ENCODE data around the gene THOC6.
"Not testable (repeated sequence)": the region's sequence is repeated elsewhere in the genome, so short reads cannot be mapped to it uniquely, and the experiment has no call there.

THOC6 gene

DNA sequence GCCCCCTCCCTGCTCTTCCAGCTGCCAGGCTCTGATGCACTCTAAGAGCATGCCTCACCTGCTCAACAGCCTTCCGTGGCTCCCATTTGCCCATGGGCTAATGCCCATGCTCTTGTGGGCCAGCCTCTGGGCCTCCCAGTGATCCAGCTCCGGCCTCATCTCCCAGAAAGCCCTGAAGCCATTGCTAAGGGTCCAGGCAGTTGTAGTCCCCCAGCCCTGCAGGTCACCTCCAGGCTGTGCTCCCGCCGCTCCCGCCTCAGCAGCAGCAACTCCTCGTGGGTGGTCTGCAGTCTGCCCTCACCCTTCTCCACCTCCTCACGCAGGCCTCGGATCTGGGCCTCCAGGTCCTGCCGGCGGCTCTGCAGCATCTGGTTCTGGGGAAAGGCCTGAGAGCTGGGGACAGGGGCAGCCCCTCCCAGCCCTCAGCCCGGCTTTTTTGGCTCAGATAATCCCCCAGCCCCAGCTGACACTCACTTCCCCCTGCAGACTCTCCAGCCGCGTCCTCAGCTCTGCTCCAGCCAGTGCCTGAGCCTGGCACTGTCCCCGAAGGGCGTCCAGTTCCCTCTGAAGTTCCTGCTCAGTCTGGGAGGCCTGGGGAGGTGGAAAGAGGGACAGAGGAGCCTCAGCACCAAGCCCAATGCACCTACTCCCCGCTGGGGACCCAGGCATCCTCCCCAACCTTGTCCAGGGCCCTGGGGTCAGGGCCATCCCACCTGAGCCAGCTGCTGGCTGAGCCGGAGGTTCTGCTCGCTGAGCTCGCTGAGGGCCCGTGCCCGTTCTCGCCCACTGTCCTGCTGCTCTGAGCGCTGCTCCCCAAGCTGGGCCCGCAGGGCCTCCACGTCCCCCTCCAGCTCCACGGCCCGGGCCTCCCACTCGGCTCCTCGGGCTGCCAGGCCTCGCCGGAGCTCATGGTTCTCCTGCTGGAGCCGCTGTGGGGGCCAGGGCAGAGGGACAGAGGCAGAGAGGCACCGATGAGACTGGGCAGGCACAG, 6.7 kb downstream of the THOC6 start:
- DNase-seq (ENCODE audit: low read depth, low spot score) = no peak

DNA sequence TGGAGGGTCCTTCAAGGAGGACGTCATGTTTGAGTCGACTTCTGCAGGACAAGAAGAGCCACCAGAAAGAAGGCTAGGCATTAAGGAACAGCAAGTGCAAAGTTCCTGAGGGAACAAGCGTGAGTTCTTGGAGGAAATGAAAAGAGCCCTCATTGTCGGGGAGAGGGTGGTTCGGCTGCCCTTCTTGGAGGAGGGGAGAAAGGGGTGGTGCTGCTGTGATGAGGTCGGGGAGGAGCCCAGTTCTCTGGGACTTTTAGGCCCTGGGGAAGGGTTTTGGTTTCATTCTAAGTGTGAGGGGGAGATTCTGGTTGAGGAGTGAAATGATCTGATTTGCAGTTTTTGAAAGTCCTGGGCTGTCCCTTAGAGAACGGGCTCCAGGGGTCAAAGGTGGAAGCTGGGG, 8.8 kb downstream of the THOC6 start:
- DNase-seq (ENCODE audit: low read depth, low spot score) = no peak

DNA sequence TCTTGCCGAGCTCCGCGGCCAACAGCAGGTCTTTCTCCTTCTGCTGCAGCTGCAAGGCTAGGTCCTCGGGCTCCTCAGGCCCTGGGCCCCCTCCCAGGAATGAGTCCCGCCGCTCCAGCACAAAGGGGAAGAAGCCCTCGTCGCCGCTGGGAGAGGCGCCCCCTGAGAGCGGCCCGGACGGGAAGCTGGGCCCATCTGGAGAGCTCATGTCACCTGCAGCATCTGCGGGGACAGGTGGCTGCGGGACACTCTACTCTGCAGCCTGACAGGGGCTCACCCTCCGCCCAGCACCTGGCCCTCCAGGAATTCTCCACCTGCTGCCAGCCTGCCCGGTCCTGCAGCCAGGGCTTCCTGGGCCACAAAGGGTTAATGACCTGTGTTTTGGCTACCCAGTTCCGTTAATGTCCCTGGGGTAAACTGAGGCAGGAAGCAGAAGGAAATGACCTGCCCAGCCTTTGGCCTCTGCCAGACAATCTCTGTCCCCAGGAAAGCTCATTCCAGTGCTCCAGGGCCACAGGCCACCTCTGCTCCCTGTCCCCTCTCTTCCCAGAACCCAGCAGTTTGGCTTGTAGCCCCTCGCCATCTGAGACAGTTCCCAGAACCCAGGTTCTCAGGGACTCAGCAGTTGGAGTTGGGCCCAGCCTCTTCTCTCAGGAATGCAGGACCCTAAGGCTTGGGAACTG, 11.6 kb downstream of the THOC6 start:
- DNase-seq (ENCODE audit: low read depth, low spot score) = no peak

DNA sequence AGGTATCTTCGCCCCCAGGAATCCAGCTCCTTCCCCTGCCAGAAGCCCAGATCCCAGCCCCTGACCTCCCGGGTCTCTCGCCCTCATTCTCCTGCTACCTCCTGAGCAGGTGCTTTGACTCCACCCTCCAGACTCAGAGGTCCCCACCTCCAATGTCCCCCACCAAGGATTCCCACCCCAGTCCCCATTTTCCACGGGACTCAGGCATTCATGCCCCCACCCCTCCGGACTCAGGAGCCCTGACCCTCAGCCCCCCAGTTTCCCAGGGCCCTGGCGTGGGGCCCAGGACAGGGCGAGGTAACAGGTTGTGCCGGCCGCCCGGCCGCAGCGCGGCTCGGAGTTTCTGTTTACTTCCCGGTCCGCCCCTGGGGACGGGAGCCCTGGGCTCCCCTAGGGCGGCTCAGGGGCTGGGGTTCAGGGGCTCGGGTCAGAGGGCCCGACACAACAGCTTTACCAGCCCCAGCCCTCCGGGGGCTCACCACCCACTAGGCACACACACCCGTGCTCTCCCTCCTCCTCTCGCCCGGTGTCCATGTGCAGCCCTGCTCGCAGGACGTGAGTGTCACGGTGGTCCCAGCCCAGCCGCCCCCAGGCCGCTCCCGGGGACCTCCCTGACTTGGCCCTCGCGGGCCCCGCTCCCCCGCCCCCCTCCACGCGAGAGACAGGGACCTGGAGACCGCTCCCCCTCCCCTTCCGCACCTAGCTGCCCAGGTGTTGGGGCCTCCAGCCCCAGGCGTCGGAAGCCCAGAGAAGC, 12.3 kb downstream of the THOC6 start:
- no peak for DNase-seq (ENCODE audit: low read depth, low spot score)

DNA sequence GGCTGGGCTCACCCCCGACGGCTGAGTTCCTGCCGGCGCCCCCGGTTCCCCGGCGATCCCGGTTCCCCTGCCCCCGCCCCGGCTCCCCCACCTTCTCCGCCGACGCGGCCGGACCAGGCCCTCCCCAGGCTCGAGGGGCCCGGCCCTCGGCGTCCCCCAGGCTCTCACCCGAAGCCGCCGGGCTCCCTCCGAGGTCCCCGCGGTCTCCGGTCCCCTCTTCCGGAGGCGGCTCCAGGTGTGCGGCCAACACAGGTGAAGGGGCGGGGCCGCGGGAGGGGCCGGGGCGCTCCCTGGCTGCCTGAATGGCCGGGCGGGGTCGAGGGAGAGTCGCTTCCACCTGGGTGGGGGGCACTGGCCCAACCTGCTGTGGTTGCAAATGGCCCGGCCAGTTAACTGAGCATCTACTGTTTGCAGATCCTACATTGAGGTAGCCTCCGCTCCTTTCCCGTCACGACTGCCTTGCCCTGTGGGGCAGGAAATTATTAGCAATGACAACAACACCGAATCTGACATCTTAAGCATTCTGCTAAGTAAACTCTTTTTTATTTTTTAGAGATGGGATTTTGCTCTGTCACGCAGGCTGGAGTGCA, 13.0 kb downstream of the THOC6 start, which contains the start of gene BICDL2:
BICDL2 (minus strand) TSS at position 219 of the 590 bp plus-strand sequence. CDS start 1,448 bp downstream, outside the sequence.
- no peak for DNase-seq (ENCODE audit: low read depth, low spot score)

DNA sequence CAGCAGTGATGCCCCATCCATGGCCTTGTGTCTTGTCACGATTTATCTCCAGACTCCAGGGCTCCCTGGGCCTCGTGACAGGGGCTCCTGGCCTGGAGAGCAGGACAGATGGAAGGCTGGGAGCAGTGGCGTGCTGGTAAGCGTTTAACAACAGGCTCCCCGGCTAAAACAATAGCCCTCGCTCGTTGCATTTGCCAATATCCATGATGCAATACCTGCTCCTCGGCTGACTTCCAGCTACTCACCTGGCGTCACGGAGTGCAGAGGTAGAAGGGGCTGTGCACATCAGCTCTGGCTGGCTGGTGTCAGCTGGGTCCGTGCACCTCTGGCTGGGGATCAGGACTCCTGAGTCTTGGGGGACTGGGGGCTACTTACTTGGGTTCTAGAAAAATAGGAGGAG, 14.4 kb downstream of the THOC6 start:
- no peak for DNase-seq (ENCODE audit: low read depth, low spot score)

DNA sequence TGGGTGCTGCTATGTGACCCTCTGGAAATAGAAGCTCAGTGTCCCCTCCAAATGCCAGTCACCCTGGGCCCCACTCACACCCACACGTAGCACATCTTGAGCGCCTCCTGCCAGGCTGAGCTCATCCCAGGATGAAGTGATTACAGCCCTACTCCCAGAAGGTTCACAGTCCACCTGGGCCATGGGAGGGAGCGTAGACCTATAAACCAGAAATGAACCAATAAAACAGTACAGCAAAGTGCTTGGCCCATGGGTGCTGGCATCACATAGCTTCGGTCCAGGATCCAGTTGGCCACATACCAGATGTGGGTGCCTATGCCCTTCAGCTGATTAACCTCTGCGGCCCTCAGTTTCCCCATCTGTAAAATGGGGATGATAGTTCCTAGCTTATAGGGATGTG, 15.1 kb downstream of the THOC6 start:
- no peak for DNase-seq (ENCODE audit: low read depth, low spot score)

DNA sequence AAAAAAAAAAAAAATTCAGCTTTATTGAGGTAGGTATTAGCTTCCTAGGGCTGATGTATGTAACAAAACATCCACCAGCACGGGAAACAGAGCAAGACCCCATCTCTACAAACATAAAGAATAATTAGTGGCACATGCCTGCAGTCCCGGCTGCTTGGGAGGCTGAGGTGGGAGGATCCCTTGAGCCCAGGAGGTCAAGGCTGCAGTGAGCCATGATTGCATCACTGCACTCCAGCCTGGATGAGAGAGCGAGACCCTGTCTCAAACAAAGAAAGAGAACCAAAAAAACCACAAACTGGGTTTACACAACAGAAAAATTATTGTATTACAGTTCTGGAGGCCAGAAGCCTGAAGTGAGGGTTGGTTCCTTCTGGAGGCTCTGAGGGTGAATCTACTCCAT, 18.5 kb downstream of the THOC6 start:
- DNase-seq (ENCODE audit: low read depth, low spot score) = no peak

DNA sequence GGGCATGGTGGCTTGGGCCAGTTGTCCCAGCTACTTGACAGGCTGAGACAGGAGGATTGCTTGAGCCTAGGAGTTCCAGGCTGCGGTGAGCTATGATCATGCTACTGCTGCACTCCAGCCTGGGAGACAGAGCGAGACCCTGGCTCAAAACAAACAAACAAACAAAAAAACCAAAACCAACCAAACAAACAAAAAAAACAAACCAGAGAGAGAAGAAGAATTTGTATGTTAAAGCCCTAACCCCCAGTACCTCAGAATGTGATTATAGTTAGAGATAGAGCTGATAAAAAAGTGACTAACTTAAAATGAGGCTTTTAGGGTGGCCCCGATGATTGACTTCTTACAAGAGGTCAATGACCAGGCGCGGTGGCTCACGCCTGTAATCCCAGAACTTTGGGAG, 20.9 kb downstream of the THOC6 start:
- DNase-seq (ENCODE audit: low read depth, low spot score) = no peak

DNA sequence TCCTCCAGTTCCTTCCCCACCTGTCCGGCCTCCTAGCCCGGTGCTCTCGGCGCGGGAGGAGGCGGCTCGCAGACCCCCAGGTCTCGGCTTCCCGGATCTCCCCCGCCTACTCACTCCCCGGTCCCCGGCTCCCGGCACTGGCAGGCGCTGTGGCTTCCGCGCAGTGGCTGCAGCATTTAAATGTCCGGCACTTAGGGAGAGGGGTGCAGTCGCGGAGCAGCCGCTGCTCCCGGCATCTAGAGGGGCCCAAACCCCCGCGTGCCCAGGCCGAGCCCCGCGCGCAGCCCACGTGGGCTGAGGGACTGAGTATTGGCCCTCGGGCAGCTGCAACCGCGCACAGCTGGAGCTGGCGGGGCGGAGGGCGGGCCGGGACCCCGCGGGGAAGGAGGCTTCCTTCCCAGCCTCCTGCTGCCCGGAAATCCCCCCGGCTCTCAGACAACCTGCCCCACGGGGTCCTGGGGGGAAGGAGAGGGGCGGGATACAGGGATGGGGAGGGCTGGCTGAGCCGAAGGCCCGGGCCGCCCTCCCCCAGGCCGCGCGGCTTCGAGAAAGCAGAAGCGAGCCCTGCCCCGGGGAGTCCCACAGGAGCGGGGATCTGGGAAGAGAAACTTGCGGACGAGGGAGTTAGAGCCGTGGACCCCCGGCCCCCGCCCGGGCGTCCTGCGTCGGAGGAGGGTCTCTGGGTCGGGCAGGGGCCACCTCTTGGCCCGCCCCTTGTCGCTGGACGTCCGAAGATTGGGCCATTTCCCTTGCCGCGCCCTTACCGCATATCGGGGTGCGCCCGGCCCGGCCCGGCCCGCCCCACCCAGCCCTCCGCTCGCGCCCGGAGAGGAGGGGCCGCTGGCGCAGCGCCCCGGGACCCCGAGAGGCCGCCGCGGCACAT, 22.2 kb downstream of the THOC6 start, which contains the start of gene MMP25:
MMP25 (plus strand) TSS at position 804 of the 883 bp plus-strand sequence. CDS start 357 bp downstream, outside the sequence.
- DNase-seq (ENCODE audit: low read depth, low spot score) = no peak

DNA sequence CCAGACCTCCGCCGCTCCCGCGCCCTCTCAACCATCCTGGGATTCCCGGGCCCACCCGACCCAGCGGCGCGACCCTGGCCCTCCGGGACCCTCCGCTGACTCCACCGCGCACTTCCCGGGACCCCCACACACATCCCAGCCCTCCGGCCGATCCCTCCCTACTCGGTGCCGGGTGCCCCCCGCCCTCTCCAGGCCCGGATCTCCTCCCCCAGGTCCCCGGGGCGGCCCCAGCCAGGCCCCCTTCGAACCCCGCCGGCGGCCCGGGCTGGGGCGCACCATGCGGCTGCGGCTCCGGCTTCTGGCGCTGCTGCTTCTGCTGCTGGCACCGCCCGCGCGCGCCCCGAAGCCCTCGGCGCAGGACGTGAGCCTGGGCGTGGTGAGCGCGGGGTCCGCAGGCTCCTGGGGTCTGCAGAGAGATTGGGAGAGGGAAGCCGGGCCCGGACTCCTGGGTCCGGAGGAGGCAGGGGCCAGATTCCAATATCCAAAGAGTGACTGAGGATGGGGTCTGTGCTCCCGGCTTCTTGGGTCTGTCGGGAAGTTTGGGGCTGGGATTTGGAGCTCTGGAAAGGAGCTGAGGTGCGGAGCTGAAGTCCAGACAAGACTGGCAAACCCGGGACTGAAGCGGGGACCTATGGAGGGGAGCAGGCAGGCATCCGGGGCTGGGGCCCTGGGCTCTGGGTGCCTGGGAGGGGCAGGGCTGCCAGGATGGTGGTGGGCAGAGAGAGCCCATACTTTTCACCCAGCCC, 23.0 kb downstream of the THOC6 start:
- no peak for DNase-seq (ENCODE audit: low read depth, low spot score)

DNA sequence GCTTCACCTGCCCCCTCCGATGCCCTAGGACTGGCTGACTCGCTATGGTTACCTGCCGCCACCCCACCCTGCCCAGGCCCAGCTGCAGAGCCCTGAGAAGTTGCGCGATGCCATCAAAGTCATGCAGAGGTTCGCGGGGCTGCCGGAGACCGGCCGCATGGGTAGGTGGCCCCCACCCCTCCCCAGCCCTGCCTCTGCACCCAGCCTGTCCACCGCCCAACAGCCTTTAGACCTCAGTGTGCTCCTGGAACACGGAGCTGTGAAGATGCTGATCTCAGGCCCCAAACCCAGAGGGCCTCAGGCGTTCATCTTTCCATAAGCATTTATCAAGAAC, 23.5 kb downstream of the THOC6 start:
- no peak for DNase-seq (ENCODE audit: low read depth, low spot score)

DNA sequence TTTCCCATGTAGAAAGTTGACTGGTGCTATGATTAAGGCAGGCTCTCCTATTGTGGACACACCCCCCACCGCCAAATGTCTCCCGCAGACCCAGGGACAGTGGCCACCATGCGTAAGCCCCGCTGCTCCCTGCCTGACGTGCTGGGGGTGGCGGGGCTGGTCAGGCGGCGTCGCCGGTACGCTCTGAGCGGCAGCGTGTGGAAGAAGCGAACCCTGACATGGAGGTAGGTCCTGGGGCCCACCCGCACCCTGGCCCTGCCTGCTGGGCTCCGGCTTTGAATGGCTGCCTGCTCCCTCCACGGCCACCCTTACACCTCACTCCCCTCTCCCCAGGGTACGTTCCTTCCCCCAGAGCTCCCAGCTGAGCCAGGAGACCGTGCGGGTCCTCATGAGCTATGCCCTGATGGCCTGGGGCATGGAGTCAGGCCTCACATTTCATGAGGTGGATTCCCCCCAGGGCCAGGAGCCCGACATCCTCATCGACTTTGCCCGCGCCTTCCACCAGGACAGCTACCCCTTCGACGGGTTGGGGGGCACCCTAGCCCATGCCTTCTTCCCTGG, 26.2 kb downstream of the THOC6 start:
- DNase-seq (ENCODE audit: low read depth, low spot score) = no peak

DNA sequence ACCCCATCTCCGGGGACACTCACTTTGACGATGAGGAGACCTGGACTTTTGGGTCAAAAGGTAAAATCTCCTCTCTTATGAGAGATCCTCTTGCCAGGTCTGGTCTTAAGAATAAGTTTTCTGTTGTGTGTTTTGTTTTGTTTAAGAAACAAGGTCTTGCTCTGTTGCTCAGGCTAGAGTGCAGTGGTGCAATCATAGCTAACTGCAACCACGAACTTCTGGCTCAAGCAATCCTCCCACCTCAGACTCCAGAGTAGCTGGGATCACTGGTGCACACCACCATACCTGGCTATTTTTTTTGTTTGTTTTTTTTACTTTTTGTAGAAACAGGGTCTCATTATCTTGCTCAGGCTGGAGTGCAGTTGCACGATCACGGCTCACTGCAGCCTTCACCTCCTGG, 26.7 kb downstream of the THOC6 start:
- DNase-seq (ENCODE audit: low read depth, low spot score) = no peak

DNA sequence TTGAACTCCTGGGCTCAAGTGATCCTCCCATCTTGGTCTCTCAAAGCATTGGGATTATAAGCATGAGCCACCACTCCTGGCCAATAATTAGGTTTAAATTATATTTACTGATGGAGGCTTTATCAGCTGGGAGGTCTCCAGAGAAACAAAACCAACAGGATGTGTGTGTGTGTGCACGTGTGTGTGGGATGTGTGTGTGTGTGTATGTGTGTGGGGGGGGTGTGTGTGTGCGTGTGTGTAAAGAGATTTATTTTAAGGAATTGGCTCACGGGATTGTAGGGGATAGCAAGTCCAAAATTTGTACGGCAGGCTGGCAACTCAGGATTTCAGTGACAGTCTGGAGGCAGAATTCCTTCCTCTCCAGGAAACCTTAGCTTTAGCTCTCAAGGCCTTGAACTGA, 27.2 kb downstream of the THOC6 start:
- DNase-seq (ENCODE audit: low read depth, low spot score) = no peak

DNA sequence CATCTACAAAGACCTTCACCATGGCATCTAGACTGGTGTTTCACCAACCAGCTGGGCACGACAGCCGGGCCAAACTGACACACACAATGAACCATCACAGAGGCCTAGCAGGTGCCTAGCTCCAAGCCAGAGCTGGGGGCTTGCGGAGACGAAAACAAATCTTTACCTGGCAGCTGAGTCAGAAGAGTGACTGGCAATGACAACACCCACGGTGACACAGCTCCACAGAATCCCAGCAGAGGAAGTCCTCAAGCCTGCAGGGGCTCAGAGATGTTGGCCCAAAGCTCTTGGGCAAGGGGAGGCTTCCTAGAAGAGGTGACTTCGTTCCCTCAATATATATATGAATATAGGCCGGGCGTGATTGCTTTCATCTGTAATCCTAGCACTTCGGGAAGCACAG, 27.7 kb downstream of the THOC6 start:
- DNase-seq (ENCODE audit: low read depth, low spot score) = no peak

DNA sequence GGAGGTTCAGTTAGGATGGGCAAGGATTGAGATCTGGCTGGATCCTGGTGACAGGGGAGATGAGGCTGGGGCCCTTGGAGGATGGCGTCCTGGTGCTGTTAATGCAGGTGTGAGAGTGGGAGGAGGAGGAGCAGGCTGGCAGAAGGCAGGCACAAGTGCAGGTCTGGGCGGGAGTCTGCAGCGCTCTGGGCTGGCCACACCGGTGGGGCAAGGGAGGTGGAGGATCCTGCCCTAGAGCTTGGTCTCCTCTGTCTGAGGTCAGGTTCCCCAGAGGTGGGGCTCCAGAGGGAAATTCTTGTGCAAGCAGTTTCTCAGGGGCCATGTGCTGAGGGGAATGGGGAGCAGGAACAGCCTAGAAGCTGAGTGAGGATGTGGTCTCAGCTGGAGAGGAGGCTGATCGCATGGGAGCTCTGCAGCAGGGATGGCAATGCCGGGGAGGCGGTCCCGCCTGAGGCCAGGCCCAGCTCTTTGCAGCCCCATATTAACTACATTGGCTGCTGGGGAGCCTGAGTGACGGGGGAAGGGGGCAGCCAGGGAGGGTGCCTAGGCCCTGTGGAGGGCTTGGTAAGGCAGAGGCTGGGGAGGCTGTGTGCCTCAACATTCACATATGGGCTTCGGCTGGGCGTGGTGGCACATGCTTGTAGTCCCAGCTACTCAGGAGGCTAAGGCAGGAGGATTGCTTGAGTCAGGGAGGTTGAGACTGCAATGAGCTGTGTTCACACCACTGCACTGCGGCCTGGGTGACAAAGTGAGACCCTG, 28.9 kb downstream of the THOC6 start:
- not testable (repeated sequence) for DNase-seq (ENCODE audit: low read depth, low spot score)

DNA sequence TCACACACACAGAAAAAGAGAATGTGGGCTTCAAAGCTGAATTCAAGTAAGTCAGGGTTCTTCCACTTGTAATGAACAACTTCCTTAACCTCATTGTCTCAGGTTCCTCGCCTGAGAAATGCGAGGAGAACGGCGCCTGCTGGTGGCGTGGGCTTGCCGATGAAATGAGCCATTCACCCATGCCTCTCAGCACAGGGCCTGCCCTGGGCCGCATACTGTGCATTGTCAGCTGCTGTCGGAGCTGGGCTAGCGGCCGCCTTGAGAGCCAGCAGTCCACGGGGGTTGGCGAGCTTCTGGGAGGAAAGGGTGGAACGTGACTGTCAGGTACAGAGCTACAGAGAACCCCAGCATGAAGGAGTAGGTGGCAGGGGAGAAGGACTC, 29.5 kb downstream of the THOC6 start:
- not testable (repeated sequence) for DNase-seq (ENCODE audit: low read depth, low spot score)

Measured in brain pericyte (primary cell).